ENCODE measurements around the gene STEAP1.
A peak's percentile ranks its signal among the peaks of the same experiment; 100 is the strongest.
"Not testable (repeated sequence)": the region's sequence is repeated elsewhere in the genome, so short reads cannot be mapped to it uniquely, and the experiment has no call there.

STEAP1 gene

GRCh38 chr7:90153943-90154771 is at the start of gene STEAP1:
STEAP1 (plus strand) TSS chr7:90154469; CDS start chr7:90159789, 5,320 bp downstream.
- peak; percentile 70 for DNase-seq

DNA sequence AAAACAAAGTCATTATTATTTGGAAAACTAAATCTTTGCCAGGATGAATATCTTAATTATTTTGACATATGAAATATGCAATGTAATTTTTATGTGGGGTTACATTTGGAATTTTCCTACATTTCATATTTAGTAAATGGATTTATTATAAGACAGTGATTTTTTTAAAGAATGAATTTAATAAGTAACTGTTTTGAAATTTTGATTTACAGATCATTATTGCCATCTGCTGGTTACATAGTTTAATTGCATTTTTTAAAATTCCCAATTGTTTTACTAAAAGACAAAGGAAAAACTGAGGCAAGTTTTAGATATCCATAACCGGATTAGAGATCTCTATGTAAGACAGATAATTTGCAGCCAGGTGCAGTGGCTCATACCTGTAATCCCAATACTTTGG is 39.3 kb upstream of the STEAP1 start:
- not testable (repeated sequence) for DNase-seq

DNA sequence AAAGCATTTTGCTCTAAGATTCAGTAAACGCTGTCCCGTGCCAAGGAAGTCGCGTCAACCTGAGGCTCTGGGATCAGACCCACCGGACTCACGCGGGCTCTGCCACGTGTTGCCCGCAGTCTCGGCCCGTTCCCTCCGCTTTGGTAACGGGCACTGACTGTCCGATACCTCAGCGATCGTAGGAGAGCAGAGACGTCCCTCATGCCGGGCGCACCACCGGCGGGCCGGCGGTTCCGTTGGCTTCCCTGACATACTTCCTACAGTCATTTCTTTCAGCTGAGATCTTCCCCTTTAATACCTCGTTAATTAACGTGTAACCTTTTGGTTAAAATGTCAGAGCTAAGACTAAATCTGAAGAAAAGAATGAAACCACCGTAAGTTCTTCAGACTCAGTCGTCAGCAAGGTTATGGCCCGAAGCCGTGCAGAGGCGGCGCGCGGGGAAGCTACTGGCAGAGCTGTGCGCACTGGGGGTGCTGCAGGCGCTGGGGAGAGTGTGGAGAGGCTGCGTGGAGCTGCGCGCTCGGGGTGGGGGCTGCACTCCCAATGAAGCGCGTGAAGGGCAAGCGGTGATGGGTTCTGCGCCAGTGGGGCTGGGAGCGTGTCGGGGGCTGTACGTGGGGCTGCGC is 35.6 kb upstream of the STEAP1 start:
- DNase-seq = not testable (repeated sequence)

DNA sequence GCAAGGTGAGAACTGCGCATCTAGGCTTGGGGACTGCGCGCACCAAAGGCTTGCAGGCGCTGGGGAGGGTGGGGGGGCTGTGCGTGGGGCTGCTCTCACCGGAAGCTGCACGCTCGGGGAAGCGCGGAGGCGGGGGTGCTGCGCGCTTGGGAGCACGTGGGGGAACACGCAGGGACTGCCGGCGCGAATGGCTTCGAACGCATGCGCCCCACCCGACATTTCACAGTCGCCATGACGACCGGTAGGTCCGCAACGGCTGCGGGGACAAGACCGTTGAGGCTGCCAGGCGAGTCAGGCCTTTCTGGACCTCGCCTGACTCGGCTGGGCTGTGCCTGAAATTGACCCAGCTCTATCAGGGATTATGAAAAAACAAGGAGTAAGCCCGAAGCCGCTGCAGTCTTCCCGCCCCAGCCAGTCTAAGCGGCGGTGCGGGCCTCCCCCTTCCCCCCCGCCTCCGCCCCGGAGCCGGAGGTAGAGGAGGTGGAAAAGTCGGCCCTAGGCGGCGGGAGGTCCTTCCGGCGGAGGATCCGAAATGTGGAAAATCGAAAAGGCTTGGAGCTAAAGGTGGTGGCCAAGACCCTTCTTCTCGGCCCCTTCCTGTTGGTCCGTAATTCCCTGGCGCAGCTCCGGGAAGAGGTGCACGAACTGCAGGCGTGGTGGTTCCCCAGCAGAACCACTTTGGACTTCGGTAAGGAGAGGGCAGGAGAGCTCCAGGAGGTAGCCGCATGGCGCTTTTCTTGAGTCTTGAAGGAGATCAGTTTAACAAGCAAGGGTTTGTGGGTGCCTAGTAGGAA is 34.9 kb upstream of the STEAP1 start:
- no peak for DNase-seq

- DNase-seq = not testable (repeated sequence)
Measured at GRCh38 chr7:90120205-90120604, 34.1 kb upstream of the STEAP1 start.

DNA sequence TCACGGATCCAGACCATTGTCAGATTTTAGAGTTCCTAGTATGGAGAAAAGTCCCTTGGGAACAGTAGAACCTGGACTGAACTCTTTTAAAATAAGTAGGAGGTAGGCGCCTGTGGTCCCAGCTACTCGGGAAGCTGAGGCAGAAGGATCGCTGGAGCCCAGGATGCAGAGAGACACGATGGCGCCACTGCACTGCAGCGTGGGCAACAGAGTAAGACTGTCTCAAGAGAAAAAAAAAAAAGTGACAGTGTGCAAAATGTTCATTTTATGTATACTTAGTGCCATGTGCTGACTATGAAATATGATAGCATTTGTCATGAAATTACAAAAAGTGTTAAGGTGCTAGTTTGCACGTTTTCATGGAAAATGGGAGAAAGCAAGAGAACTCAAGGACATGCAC is 22.5 kb upstream of the STEAP1 start:
- not testable (repeated sequence) for DNase-seq

DNA sequence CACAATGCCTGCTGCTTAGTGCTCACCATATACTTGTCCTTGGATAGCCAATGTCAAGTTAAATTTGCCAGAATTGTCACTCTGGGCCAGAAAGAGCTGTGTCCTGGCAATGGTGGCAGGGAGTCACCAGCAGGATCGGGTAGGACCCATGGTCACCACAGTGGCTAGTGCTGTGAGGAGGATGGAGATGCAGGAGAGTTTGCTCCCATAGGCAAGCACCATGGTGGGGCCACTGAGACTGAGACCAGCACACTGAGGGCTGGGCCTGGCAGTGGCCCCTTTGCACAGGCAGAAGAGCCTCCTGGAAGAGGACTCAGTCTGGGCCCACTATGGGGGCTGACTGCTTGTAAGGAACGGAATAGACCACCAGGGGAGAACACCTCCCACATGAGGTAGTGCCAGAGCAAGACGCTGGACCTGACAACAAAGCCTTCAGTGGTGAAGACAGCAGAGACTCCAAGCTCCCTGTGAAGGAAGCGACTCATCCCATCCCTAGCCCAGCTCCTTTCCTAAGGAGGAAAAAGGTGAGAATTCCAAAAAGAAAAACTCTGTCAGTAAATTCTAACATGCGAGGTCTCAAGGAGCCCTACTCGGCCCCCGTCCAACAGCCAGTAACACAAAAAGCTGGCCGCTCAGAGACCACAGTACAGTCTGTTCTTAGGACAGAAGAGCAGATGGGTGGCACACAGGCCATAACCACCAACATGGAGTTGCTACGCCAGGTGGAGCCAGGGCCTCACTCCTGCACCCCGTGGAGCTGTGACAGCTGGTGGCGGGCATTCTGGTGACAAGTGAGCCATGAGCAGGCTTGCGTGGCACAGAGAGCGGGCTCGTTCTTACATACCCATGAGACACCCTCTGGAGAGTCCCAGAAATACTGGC is 6.9 kb upstream of the STEAP1 start:
- not testable (repeated sequence) for DNase-seq

- not testable (repeated sequence) for DNase-seq
Measured at GRCh38 chr7:90149428-90149827, 4.8 kb upstream of the STEAP1 start.

GRCh38 chr7:90151884-90152283 is 2.4 kb upstream of the STEAP1 start:
- DNase-seq = not testable (repeated sequence)

GRCh38 chr7:90152642-90153253 is 1.5 kb upstream of the STEAP1 start:
- peak; percentile 40 for DNase-seq

DNA sequence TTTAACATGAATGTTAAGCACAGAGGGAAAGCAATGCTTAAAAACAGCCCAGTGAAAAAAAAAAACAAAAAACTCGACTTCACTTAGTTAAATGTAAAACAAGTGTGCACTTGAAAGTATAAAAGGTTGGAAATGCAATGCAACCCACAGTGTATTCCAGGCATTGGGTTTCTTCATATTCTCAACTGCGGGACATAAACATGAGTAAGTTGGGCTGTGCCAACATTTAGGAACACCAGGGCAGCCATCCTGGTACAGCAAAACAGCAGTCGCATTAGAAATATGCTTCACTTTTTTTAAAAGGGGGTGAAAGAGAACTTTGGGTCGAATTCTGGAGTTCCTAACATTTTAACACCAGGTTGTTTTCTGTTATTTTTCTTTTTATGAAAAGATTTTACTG is 937 bp downstream of the STEAP1 start:
- DNase-seq = no peak

GRCh38 chr7:90157331-90157730 is 3.1 kb downstream of the STEAP1 start:
- not testable (repeated sequence) for DNase-seq

GRCh38 chr7:90157761-90158350 is 3.6 kb downstream of the STEAP1 start:
- DNase-seq = not testable (repeated sequence)

DNA sequence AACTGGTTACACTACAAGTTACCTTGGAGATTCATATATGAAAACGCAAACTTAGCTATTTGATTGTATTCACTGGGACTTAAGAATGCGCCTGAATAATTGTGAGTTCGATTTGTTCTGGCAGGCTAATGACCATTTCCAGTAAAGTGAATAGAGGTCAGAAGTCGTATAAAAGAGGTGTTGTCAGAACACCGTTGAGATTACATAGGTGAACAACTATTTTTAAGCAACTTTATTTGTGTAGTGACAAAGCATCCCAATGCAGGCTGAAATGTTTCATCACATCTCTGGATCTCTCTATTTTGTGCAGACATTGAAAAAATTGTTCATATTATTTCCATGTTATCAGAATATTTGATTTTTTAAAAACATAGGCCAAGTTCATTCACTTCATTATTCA is 9.3 kb downstream of the STEAP1 start:
- no peak for DNase-seq

GRCh38 chr7:90165724-90166123 is 11.5 kb downstream of the STEAP1 start:
- no peak for DNase-seq

- no peak for DNase-seq
Measured at GRCh38 chr7:90166153-90166552, 11.9 kb downstream of the STEAP1 start.

GRCh38 chr7:90167361-90167760 is 13.1 kb downstream of the STEAP1 start:
- DNase-seq = no peak

DNA sequence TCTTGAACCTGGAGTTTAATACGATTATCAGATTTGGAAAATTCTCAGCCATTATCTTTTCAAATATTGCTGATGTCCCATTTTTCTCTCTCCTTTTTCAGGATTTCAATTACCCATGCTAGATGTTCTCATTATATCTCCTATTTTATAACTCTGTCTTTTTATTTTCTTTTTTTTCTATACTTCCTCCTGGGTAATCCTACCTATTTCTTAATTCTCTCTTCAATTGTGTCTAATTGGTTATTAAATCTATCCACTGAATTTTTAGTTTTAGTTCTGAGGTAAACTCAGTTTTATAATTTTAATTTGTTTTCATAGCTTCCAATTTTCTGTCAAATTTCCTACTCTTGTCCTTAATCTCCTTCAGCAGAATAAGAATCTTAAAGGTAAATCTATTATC is 15.6 kb downstream of the STEAP1 start:
- DNase-seq = no peak

GRCh38 chr7:90172121-90172520 is 17.9 kb downstream of the STEAP1 start:
- no peak for DNase-seq

DNA sequence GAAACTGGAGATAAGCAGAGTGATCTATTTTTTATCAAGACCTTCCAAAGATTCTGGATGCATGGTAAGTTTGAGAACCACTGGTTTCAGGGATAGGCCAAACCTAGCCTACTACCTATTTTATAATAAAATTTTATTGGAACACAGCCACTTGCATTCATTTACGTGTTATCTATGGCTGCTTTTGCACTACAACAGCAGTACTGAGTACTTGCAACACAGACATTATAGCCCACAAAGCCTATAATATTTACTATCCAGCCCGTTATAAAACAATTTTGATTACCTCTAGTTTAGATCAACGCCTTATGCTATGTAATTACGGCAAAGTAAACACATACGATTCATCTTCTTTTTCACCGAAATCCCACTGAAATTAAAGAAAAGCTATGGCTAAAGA is 18.4 kb downstream of the STEAP1 start:
- no peak for DNase-seq

DNA sequence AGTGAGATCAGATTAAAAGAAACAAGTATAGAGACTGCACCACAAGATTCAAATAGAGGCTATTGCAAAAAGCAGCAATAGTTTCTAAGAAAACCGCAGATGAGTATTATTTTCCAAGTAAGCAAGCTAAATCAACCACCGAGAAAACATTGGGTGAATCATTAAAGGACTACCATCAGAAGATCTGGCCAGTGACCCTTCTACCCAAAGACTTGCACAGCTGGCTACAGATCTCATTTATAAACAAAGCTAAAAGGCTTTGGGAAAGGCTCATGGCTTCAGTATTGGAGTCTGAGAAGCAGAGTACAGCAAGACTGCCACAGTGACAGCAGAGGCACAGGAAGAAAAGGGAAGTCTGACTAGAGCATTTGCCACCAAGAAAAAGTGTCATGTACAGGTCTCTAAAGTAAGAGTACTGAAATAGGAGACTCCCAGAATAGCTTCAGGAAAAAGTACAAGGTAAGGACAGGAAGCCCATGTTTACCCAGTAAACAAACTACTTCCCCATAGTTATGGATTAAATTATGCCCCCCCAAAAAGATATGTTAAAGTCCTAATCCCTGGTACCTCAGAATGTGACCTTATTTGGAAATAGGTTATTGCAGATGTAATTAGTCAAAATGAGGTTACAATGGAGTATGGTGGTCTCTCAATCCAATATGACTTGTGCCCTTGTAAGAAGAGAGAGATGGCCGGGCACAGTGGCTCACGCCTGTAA is 19.0 kb downstream of the STEAP1 start:
- no peak for DNase-seq

Data from NCI-H226 (cell line).